ENCODE data around the gene HS3ST5. TPM values are rescaled to one million over a fixed set of nuclear protein-coding genes. Genes with fewer than 3 reads are reported as not detected.

The HS3ST5 gene
- total RNA-seq, 4 donors from 2014 or later: not detected

DNA sequence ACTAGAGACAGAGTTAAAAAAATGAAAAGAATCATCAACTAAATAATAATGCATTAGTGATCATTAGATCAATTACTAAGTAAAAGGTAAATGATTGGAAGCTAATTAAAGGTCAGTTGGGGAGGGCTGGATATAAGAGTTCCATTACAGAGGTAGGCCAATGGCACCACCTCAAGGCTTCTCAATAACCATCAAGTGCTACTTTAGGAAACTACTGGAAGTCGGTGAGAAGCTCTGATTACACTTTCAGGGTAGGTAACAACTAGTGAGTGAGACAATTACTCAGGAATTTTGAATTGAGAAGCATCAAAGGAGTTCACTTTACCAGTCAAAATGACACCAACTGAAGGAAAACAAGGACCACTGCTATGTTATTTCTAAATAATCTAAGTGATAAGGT is 281.7 kb downstream of the HS3ST5 start:
- DNase-seq (ENCODE audit: low spot score) (no peak), ATAC-seq (ENCODE audit: low FRiP score) (no peak)
- TF ChIP-seq, protein P1, sequence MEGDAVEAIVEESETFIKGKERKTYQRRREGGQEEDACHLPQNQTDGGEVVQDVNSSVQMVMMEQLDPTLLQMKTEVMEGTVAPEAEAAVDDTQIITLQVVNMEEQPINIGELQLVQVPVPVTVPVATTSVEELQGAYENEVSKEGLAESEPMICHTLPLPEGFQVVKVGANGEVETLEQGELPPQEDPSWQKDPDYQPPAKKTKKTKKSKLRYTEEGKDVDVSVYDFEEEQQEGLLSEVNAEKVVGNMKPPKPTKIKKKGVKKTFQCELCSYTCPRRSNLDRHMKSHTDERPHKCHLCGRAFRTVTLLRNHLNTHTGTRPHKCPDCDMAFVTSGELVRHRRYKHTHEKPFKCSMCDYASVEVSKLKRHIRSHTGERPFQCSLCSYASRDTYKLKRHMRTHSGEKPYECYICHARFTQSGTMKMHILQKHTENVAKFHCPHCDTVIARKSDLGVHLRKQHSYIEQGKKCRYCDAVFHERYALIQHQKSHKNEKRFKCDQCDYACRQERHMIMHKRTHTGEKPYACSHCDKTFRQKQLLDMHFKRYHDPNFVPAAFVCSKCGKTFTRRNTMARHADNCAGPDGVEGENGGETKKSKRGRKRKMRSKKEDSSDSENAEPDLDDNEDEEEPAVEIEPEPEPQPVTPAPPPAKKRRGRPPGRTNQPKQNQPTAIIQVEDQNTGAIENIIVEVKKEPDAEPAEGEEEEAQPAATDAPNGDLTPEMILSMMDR (IDR thresholded peaks at IDR 0.05): no peak

DNA sequence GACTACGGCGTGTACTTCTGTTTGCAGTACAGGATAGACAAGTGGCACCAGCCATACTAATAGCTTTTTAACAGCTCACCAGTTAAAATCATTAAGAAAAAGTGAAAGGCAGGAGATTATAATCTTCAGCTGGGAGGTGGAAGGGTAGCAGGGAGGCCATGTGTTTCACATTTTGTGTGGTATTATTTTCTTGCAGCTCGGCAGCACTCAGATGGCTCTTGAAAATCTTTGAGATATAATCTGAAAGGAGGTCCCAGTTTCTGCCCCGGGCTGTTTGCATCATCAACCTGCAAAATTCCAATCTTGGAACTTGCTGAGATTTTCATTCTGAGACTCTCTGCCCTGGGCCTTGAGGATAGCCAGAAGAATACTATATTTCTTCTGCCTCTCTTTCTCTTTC is 284.4 kb downstream of the HS3ST5 start:
- no peak for ATAC-seq (ENCODE audit: low FRiP score)
- TF ChIP-seq, protein P1 (IDR thresholded peaks at IDR 0.05): no peak

DNA sequence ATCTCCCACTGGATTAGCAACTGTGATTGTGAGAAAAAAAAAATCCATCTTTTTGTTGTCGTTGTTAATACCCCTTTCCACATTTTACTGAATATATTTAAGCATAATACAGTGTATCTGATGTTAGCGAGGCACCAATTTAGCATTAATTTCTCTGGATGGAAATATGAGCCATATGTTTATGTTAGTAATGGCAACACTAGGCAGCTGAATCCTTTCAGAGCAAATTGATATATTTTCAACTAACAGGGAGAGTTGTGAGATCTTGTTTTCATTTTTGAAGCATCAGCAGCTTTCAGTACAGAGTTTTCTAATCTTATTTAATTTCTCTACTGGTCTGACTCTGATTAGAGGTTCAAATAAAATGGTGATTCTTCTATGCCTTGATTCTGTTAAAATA is 287.1 kb downstream of the HS3ST5 start:
- ATAC-seq (ENCODE audit: low FRiP score): no peak
- no peak for DNase-seq (ENCODE audit: low spot score)
- TF ChIP-seq, protein P1 (IDR thresholded peaks at IDR 0.05): no peak

More for the DNA sequence above, 284.4 kb downstream of the HS3ST5 start:
- DNase-seq (ENCODE audit: low spot score): no peak

DNA sequence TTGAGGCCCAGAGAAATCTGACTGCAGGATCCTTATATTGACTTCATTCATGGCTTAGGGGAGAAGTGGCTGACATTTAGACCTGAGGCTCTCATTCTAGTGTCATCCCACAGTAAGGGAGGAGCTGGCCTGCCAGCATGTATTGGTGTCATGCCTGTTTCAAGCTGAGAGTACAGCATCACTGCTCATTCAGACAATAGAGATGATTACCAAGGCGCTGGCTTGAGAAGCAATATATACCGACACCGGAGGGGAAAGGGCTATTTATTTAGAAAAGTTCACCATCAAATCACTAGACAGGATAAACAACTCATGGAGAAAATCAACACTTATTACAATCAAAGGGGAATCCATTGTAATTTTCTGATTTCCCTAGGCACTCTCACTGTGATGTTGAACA is 287.5 kb downstream of the HS3ST5 start:
- DNase-seq (ENCODE audit: low spot score): no peak
- TF ChIP-seq, protein P1 (IDR thresholded peaks at IDR 0.05): no peak
- no peak for ATAC-seq (ENCODE audit: low FRiP score)

DNA sequence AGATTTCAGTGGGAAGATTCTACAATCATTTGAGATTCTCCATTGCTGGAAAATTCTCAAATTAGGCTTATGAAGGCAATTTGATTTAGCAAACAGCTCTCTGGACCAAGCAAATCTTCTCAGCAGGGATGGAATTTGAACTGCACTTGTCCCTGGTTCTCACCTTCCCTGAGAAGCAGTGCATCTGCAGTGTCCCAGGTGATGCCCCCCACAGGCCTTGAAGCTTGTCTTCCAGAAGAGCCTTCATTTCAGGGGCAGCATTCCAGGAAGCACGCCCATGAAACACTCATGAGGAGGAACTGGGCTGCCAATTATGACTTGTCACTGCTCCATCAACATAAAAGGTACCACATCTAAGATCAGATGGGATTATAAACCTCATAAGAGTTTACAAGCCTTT is 289.0 kb downstream of the HS3ST5 start:
- ATAC-seq (ENCODE audit: low FRiP score) (no peak), DNase-seq (ENCODE audit: low spot score) (no peak)
- TF ChIP-seq, protein P1 (IDR thresholded peaks at IDR 0.05): no peak

DNA sequence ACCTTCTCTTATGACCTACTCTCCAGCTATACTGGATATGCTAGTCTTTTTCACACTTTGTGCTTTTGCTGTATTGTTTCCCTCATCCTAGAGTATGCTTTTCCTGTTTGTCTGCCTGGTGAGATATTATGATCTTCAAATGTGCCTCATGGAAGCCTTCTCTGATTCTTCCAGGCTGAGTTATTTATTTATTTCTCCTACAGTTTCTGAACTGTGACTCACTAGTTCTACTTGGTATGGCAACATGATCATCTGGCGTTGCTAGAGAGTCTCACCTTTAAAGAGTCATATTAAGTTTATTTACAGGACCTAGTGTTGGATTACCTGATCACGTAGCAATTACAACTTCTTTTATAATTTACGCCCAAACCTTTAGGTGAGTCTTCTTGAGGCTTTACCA is 290.7 kb downstream of the HS3ST5 start:
- ATAC-seq (ENCODE audit: low FRiP score) (no peak), DNase-seq (ENCODE audit: low spot score) (no peak)
- TF ChIP-seq, protein P1 (IDR thresholded peaks at IDR 0.05): no peak

DNA sequence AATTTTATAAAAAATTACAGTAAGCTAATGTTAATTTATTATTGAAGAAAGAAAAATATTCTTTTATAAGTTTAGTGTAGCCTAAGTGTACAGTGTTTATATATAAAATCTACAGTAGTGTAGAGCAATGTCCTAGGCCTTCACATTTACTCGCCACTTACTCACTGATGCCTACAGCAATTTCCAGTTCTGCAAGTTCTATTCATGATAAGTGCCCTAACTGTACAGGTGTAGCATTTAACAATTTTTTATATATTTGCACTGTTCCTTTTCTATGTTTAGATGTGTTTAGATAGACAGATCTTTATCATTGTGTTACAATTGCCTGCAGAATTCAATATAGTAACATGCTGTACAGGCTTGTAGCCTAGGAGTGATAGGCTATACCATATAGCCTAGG is 291.8 kb downstream of the HS3ST5 start:
- ATAC-seq (ENCODE audit: low FRiP score): no peak
- DNase-seq (ENCODE audit: low spot score): no peak

More for the DNA sequence above, 291.8 kb downstream of the HS3ST5 start:
- TF ChIP-seq, protein P1 (IDR thresholded peaks at IDR 0.05): no peak

All from omental fat pad (tissue), 4 donors.